ENCODE measurements around the gene KRTAP4-4. TPM values are rescaled to one million over a fixed set of nuclear protein-coding genes. Genes with fewer than 3 reads are reported as not detected.

Gene KRTAP4-4
- total RNA-seq, 1 experiment from 2014 or later, result not detected

DNA sequence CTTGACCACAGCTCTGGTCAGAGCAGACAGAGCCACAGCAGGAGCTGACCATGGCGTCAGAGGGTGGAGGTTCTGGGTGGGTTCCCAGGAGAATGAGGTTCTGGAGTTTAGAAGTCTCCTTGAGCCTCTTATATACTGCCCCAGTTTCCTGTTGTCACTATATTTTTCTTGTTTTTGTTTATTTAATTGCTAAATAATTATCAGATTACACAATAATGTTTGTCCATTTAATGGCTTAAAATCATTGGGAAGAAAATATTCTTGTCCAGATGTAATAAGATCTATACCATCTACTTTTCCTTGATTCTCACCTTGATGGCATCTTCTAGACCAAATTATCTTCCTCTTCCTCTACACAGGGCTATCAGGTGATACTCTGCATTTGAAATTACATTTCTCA, 7.6 kb upstream of the KRTAP4-4 start, which contains the start of gene KRTAP4-3:
Gene KRTAP4-3 (minus strand): TSS at position 101 of the 400 bp plus-strand sequence. CDS start 49 bp downstream, at position 52.
- CTCF ChIA-PET, result no interaction called here
- TF ChIP-seq, protein P1, sequence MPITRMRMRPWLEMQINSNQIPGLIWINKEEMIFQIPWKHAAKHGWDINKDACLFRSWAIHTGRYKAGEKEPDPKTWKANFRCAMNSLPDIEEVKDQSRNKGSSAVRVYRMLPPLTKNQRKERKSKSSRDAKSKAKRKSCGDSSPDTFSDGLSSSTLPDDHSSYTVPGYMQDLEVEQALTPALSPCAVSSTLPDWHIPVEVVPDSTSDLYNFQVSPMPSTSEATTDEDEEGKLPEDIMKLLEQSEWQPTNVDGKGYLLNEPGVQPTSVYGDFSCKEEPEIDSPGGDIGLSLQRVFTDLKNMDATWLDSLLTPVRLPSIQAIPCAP (CRISPR knock-in tag; IDR thresholded peaks at IDR 0.05), result no peak
- TF ChIP-seq, protein P2, sequence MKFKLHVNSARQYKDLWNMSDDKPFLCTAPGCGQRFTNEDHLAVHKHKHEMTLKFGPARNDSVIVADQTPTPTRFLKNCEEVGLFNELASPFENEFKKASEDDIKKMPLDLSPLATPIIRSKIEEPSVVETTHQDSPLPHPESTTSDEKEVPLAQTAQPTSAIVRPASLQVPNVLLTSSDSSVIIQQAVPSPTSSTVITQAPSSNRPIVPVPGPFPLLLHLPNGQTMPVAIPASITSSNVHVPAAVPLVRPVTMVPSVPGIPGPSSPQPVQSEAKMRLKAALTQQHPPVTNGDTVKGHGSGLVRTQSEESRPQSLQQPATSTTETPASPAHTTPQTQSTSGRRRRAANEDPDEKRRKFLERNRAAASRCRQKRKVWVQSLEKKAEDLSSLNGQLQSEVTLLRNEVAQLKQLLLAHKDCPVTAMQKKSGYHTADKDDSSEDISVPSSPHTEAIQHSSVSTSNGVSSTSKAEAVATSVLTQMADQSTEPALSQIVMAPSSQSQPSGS (CRISPR knock-in tag; IDR thresholded peaks at IDR 0.05; ENCODE audit: borderline replicate concordance, low read depth), result no peak
- TF ChIP-seq FOXJ3 (CRISPR knock-in tag; IDR thresholded peaks at IDR 0.05; ENCODE audit: borderline replicate concordance), result no peak
- no peak for TF ChIP-seq JUN (CRISPR knock-in tag; IDR thresholded peaks at IDR 0.05)
- TF ChIP-seq TEAD4 (CRISPR knock-in tag; IDR thresholded peaks at IDR 0.05), result no peak
- no peak for TF ChIP-seq IRF2 (CRISPR knock-in tag; IDR thresholded peaks at IDR 0.05; ENCODE audit: borderline replicate concordance, low read depth)
- TF ChIP-seq ELF4 (CRISPR knock-in tag; IDR thresholded peaks at IDR 0.05; ENCODE audit: low read depth), result no peak
- TF ChIP-seq, protein P3, sequence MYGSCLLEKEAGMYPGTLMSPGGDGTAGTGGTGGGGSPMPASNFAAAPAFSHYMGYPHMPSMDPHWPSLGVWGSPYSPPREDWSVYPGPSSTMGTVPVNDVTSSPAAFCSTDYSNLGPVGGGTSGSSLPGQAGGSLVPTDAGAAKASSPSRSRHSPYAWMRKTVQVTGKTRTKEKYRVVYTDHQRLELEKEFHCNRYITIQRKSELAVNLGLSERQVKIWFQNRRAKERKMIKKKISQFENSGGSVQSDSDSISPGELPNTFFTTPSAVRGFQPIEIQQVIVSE (CRISPR knock-in tag; IDR thresholded peaks at IDR 0.05; ENCODE audit: borderline replicate concordance), result no peak
- TF ChIP-seq ZNF138 (CRISPR knock-in tag; conservative IDR thresholded peaks at IDR 0.05), result no peak
- TF ChIP-seq SOX15 (CRISPR knock-in tag; IDR thresholded peaks at IDR 0.05), result no peak
- TF ChIP-seq NFATC4 (CRISPR knock-in tag; IDR thresholded peaks at IDR 0.05), result no peak
- TF ChIP-seq MXD4 (CRISPR knock-in tag; IDR thresholded peaks at IDR 0.05; ENCODE audit: borderline replicate concordance), result no peak
- Mint-ChIP-seq H3K4me3 (no peak within 1 kb of the TSS), H3K9me3 (no peaks in the 10 kb centered on the region), H3K36me3 (no peaks in the 10 kb centered on the region), H3K27ac (no peak within 1 kb of the TSS), H3K27me3 (ENCODE audit: low read depth) (no peaks in the 10 kb centered on the region), H3K4me1 (no peaks in the 10 kb centered on the region; the same call in none of the 2 replicates)
- POLR2A ChIA-PET, result no interaction called here
- ATAC-seq (no peak), DNase-seq (ENCODE audit: low spot score) (no peak)

DNA sequence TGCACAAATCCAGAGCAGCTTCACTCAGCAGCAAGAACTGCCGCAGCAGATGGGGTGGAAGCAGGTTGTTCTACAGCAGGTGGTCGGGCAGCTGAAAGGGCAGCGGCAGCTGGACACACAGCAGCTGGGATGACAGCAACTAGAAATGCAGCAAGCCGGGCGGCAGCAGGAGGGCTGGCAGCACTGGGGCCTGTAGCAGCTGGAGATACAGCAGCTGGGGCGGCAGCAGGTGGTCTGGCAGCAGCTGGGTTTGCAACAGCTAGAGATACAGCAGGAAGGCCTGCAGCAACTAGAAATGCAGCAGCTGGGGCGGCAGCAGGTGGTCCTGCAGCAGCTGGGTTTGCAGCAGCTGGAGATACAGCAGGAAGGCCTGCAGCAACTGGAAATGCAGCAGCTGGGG, 7.0 kb upstream of the KRTAP4-4 start:
- no peak for ATAC-seq
- Mint-ChIP-seq H3K9me3 (no peaks in the 10 kb centered on the region), H3K36me3 (no peaks in the 10 kb centered on the region), H3K27me3 (ENCODE audit: low read depth) (no peaks in the 10 kb centered on the region), H3K4me1 (no peaks in the 10 kb centered on the region; the same call in none of the 2 replicates), H3K4me3 (no peak overlapping the region), H3K27ac (no peak overlapping the region)
- ChIA-PET POLR2A (no interaction called here), CTCF (no interaction called here)
- no peak for DNase-seq (ENCODE audit: low spot score)
- TF ChIP-seq JUN (CRISPR knock-in tag; IDR thresholded peaks at IDR 0.05), result no peak
- TF ChIP-seq RORB (CRISPR knock-in tag; IDR thresholded peaks at IDR 0.05), result no peak
- TF ChIP-seq, protein P4, sequence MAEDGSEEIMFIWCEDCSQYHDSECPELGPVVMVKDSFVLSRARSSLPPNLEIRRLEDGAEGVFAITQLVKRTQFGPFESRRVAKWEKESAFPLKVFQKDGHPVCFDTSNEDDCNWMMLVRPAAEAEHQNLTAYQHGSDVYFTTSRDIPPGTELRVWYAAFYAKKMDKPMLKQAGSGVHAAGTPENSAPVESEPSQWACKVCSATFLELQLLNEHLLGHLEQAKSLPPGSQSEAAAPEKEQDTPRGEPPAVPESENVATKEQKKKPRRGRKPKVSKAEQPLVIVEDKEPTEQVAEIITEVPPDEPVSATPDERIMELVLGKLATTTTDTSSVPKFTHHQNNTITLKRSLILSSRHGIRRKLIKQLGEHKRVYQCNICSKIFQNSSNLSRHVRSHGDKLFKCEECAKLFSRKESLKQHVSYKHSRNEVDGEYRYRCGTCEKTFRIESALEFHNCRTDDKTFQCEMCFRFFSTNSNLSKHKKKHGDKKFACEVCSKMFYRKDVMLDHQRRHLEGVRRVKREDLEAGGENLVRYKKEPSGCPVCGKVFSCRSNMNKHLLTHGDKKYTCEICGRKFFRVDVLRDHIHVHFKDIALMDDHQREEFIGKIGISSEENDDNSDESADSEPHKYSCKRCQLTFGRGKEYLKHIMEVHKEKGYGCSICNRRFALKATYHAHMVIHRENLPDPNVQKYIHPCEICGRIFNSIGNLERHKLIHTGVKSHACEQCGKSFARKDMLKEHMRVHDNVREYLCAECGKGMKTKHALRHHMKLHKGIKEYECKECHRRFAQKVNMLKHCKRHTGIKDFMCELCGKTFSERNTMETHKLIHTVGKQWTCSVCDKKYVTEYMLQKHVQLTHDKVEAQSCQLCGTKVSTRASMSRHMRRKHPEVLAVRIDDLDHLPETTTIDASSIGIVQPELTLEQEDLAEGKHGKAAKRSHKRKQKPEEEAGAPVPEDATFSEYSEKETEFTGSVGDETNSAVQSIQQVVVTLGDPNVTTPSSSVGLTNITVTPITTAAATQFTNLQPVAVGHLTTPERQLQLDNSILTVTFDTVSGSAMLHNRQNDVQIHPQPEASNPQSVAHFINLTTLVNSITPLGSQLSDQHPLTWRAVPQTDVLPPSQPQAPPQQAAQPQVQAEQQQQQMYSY (CRISPR knock-in tag; IDR thresholded peaks at IDR 0.05), result no peak
- TF ChIP-seq, protein P5, sequence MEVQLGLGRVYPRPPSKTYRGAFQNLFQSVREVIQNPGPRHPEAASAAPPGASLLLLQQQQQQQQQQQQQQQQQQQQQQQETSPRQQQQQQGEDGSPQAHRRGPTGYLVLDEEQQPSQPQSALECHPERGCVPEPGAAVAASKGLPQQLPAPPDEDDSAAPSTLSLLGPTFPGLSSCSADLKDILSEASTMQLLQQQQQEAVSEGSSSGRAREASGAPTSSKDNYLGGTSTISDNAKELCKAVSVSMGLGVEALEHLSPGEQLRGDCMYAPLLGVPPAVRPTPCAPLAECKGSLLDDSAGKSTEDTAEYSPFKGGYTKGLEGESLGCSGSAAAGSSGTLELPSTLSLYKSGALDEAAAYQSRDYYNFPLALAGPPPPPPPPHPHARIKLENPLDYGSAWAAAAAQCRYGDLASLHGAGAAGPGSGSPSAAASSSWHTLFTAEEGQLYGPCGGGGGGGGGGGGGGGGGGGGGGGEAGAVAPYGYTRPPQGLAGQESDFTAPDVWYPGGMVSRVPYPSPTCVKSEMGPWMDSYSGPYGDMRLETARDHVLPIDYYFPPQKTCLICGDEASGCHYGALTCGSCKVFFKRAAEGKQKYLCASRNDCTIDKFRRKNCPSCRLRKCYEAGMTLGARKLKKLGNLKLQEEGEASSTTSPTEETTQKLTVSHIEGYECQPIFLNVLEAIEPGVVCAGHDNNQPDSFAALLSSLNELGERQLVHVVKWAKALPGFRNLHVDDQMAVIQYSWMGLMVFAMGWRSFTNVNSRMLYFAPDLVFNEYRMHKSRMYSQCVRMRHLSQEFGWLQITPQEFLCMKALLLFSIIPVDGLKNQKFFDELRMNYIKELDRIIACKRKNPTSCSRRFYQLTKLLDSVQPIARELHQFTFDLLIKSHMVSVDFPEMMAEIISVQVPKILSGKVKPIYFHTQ (CRISPR knock-in tag; IDR thresholded peaks at IDR 0.05), result no peak
- TF ChIP-seq HMGA2 (CRISPR knock-in tag; IDR thresholded peaks at IDR 0.05), result no peak
- no peak for TF ChIP-seq ZNF121 (CRISPR knock-in tag; IDR thresholded peaks at IDR 0.05)
- TF ChIP-seq FOXJ3 (CRISPR knock-in tag; IDR thresholded peaks at IDR 0.05; ENCODE audit: borderline replicate concordance), result no peak
- TF ChIP-seq, protein P6, sequence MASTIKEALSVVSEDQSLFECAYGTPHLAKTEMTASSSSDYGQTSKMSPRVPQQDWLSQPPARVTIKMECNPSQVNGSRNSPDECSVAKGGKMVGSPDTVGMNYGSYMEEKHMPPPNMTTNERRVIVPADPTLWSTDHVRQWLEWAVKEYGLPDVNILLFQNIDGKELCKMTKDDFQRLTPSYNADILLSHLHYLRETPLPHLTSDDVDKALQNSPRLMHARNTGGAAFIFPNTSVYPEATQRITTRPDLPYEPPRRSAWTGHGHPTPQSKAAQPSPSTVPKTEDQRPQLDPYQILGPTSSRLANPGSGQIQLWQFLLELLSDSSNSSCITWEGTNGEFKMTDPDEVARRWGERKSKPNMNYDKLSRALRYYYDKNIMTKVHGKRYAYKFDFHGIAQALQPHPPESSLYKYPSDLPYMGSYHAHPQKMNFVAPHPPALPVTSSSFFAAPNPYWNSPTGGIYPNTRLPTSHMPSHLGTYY (CRISPR knock-in tag; IDR thresholded peaks at IDR 0.05), result no peak
- TF ChIP-seq, protein P7, sequence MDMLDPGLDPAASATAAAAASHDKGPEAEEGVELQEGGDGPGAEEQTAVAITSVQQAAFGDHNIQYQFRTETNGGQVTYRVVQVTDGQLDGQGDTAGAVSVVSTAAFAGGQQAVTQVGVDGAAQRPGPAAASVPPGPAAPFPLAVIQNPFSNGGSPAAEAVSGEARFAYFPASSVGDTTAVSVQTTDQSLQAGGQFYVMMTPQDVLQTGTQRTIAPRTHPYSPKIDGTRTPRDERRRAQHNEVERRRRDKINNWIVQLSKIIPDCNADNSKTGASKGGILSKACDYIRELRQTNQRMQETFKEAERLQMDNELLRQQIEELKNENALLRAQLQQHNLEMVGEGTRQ (CRISPR knock-in tag; IDR thresholded peaks at IDR 0.05), result no peak
- TF ChIP-seq, protein P8, sequence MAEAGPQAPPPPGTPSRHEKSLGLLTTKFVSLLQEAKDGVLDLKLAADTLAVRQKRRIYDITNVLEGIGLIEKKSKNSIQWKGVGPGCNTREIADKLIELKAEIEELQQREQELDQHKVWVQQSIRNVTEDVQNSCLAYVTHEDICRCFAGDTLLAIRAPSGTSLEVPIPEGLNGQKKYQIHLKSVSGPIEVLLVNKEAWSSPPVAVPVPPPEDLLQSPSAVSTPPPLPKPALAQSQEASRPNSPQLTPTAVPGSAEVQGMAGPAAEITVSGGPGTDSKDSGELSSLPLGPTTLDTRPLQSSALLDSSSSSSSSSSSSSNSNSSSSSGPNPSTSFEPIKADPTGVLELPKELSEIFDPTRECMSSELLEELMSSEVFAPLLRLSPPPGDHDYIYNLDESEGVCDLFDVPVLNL (CRISPR knock-in tag; IDR thresholded peaks at IDR 0.05; ENCODE audit: borderline replicate concordance, low read depth), result no peak
- no peak for TF ChIP-seq GTF2I (CRISPR knock-in tag; conservative IDR thresholded peaks at IDR 0.05)
